H9 (cell line): Measurements from ENCODE around the gene USP44. TPM values are rescaled to one million over a fixed set of nuclear protein-coding genes. Genes with fewer than 3 reads are reported as not detected.
"Not testable (repeated sequence)": the region's sequence is repeated elsewhere in the genome, so short reads cannot be mapped to it uniquely, and the experiment has no call there.

Experiments
- DNase-seq: peaks from one replicate; pipeline ENCODE4 v3.0.0-alpha.2; 2017
- H2AFZ ChIP-seq: one replicate; pipeline ENCODE4 v1.6.1; 2013; ENCODE audit warnings: mild to moderate bottlenecking, low read length, control low read depth, moderate library complexity
- H2AK5ac ChIP-seq: 2 replicates; pipeline ENCODE4 v1.6.1; 2013; ENCODE audit warnings: low read length, control low read depth, mixed read lengths; ENCODE audit not compliant: insufficient read length
- H2BK120ac ChIP-seq: one replicate; pipeline ENCODE4 v1.6.1; 2013; ENCODE audit warnings: low read depth, mild to moderate bottlenecking, low read length, control low read depth, inconsistent platforms; ENCODE audit not compliant: poor library complexity, severe bottlenecking
- H2BK12ac ChIP-seq: 2 replicates; pipeline ENCODE4 v1.6.1; 2013; ENCODE audit warnings: low read length, control low read depth, mixed read lengths, low read depth; ENCODE audit not compliant: insufficient read length
- H2BK15ac ChIP-seq: 2 replicates; pipeline ENCODE4 v1.6.1; 2013; ENCODE audit warnings: low read depth, low read length, control low read depth
- H2BK20ac ChIP-seq: one replicate; pipeline ENCODE4 v1.6.1; 2013; ENCODE audit warnings: low read depth, mild to moderate bottlenecking, low read length, control low read depth, inconsistent platforms; ENCODE audit not compliant: poor library complexity, severe bottlenecking
- H2BK5ac ChIP-seq: 2 replicates; pipeline ENCODE4 v1.6.1; 2013; ENCODE audit warnings: low read length, control low read depth, mixed read lengths; ENCODE audit not compliant: insufficient read length
- H3K14ac ChIP-seq: 2 replicates; pipeline ENCODE4 v1.6.1; 2013; ENCODE audit warnings: low read length, control low read depth; ENCODE audit not compliant: insufficient read depth
- H3K18ac ChIP-seq: 2 replicates; pipeline ENCODE4 v1.6.1; 2013; ENCODE audit warnings: low read depth, mild to moderate bottlenecking, mixed read lengths, low read length, control low read depth; ENCODE audit not compliant: insufficient read length
- H3K23ac ChIP-seq: 2 replicates; pipeline ENCODE4 v1.6.1; 2013; ENCODE audit warnings: low read length, control low read depth, mixed read lengths, low read depth; ENCODE audit not compliant: insufficient read length
- H3K23me2 ChIP-seq: 2 replicates; pipeline ENCODE4 v1.6.1; 2013; ENCODE audit warnings: low read depth, mild to moderate bottlenecking, mixed read lengths, low read length, control low read depth; ENCODE audit not compliant: insufficient read length, poor library complexity, severe bottlenecking
- H3K27ac ChIP-seq: 2 replicates; pipeline ENCODE4 v1.5.1; 2013; ENCODE audit warnings: low read length, control low read depth, mixed read lengths, low read depth; ENCODE audit not compliant: insufficient read length
- H3K27me3 ChIP-seq: 2 replicates; pipeline ENCODE4 v1.6.1; 2013; ENCODE audit warnings: low read length, control low read depth, inconsistent platforms; ENCODE audit not compliant: insufficient read depth
- H3K4ac ChIP-seq: 2 replicates; pipeline ENCODE4 v1.6.1; 2013; ENCODE audit warnings: low read depth, mild to moderate bottlenecking, control low read depth, inconsistent platforms, low read length, moderate library complexity
- H3K4me1 ChIP-seq: 2 replicates; pipeline ENCODE4 v1.6.1; 2013; ENCODE audit warnings: low read length, control low read depth, inconsistent platforms; ENCODE audit not compliant: insufficient read depth
- H3K4me2 ChIP-seq: 2 replicates; pipeline ENCODE4 v1.6.1; 2013; ENCODE audit warnings: low read length, control low read depth, mixed read lengths; ENCODE audit not compliant: insufficient read length, insufficient read depth
- H3K56ac ChIP-seq: 2 replicates; pipeline ENCODE4 v1.6.1; 2013; ENCODE audit warnings: low read depth, mild to moderate bottlenecking, mixed read lengths, low read length, control low read depth; ENCODE audit not compliant: insufficient read length
- H3K79me1 ChIP-seq: 2 replicates; pipeline ENCODE4 v1.6.1; 2013; ENCODE audit warnings: low read depth, mild to moderate bottlenecking, moderate library complexity, low read length, control low read depth, inconsistent platforms; ENCODE audit not compliant: insufficient read depth, poor library complexity, severe bottlenecking
- H3K79me2 ChIP-seq: 2 replicates; pipeline ENCODE4 v1.6.1; 2013; ENCODE audit warnings: low read length, control low read depth, inconsistent platforms; ENCODE audit not compliant: insufficient read depth
- H3K9ac ChIP-seq: 2 replicates; pipeline ENCODE4 v1.6.1; 2013; ENCODE audit warnings: low read length, control low read depth, mixed read lengths; ENCODE audit not compliant: insufficient read length; ENCODE audit errors: extremely low read depth
- H3K9me3 ChIP-seq: one replicate; pipeline ENCODE4 v1.6.1; 2013; ENCODE audit warnings: low read depth, low read length, inconsistent platforms; ENCODE audit not compliant: control insufficient read depth
- H3T11ph ChIP-seq: one replicate; pipeline ENCODE4 v1.6.1; 2013; ENCODE audit warnings: mild to moderate bottlenecking, low read length, control low read depth, inconsistent platforms
- H4K20me1 ChIP-seq: one replicate; pipeline ENCODE4 v1.6.1; 2013; ENCODE audit not compliant: control insufficient read depth, insufficient read length, insufficient read depth
- H4K5ac ChIP-seq: 2 replicates; pipeline ENCODE4 v1.6.1; 2013; ENCODE audit warnings: low read depth, mild to moderate bottlenecking, mixed read lengths, low read length, control low read depth; ENCODE audit not compliant: insufficient read length
- H4K8ac ChIP-seq: replicated peaks from 2 replicates; pipeline ENCODE4 v1.6.1; 2013; ENCODE audit warnings: low read length, control low read depth, mixed read lengths, low read depth; ENCODE audit not compliant: insufficient read length
- H4K91ac ChIP-seq: 2 replicates; pipeline ENCODE4 v1.6.1; 2013; ENCODE audit warnings: low read depth, mild to moderate bottlenecking, moderate library complexity, mixed read lengths, low read length, control low read depth; ENCODE audit not compliant: insufficient read length
- H3K27ac Mint-ChIP-seq, 3 experiments: 2 replicates in 2 of 3; 3 replicates in 1 of 3; pipeline ENCODE4 v1.8.0; 2020 to 2021; ENCODE audit warnings: mixed read lengths in 3 of 3, mild to moderate bottlenecking in 1 of 3, moderate library complexity in 1 of 3
- H3K27me3 Mint-ChIP-seq: 2 replicates; pipeline ENCODE4 v1.8.0; 2021; ENCODE audit warnings: low read depth, mild to moderate bottlenecking, moderate library complexity, mixed read lengths
- H3K36me3 Mint-ChIP-seq, 3 experiments: 2 replicates in 2 of 3; 3 replicates in 1 of 3; pipeline ENCODE4 v1.8.0; 2020 to 2021; ENCODE audit warnings: low read depth in 3 of 3, mixed read lengths in 3 of 3; ENCODE audit not compliant: insufficient read depth in 1 of 3
- H3K4me1 Mint-ChIP-seq, 2 experiments: 2 replicates each; pipeline ENCODE4 v1.8.0; 2020; ENCODE audit warnings: mixed read lengths in 2 of 2
- H3K4me3 Mint-ChIP-seq, 2 experiments: 2 replicates in 1 of 2; 3 replicates in 1 of 2; pipeline ENCODE4 v1.8.0; 2020 to 2021; ENCODE audit warnings: mild to moderate bottlenecking in 2 of 2, mixed read lengths in 2 of 2, moderate library complexity in 1 of 2
- H3K9me3 Mint-ChIP-seq, 2 experiments: 2 replicates in 1 of 2; 3 replicates in 1 of 2; pipeline ENCODE4 v1.8.0; 2020; ENCODE audit warnings: mild to moderate bottlenecking in 2 of 2, mixed read lengths in 2 of 2, moderate library complexity in 1 of 2
- WGBS: extraction: QIAGEN DNeasy Blood & Tissue Kit; methylation state at CpG from one replicate; pipeline ENCODE4 v1.1.7; 2013; ENCODE audit warnings: missing lambda C conversion rate, low lambda C conversion rate, mixed read lengths; ENCODE audit not compliant: insufficient read length; ENCODE audit errors: extremely low coverage; 5-methylcytosine and 5-hydroxymethylcytosine counted together
- total RNA-seq: library from RNA; stranded (reverse); gene quantifications from 2 replicates; pipeline ENCODE4 v1.2.1, GENCODE V29; 2021
- TF ChIP-seq, protein P1 (sequence below): fragments of 200-600 bp; sonication (generic); conservative IDR thresholded peaks from 3 replicates; pipeline ENCODE4 v1.8.0; 2021; ENCODE audit warnings: antibody characterized with exemption, mild to moderate bottlenecking

Gene USP44
- total RNA-seq, 1 experiment from 2014 or later, result 185 TPM

GRCh38 chr12:95484524-95484923 lies 66.8 kb downstream of the USP44 start:
- no peak for DNase-seq
- no peak overlapping the region for H3K56ac ChIP-seq
- Mint-ChIP-seq H3K4me1 (0 out of 4 replicates have a peak, but pooled peaks cover 0 to 2% of the 10 kb centered on the region in 2 experiments), H3K27ac (no peak overlapping the region), H3K27me3 (no peaks in the 10 kb centered on the region), H3K9me3 (no peaks in the 10 kb centered on the region), H3K36me3 (peaks cover 22 to 72% (median 55%) of the 10 kb centered on the region in 3 experiments), H3K4me3 (no peak overlapping the region)
- no peaks in the 10 kb centered on the region for H4K20me1 ChIP-seq
- TF ChIP-seq, protein P1, sequence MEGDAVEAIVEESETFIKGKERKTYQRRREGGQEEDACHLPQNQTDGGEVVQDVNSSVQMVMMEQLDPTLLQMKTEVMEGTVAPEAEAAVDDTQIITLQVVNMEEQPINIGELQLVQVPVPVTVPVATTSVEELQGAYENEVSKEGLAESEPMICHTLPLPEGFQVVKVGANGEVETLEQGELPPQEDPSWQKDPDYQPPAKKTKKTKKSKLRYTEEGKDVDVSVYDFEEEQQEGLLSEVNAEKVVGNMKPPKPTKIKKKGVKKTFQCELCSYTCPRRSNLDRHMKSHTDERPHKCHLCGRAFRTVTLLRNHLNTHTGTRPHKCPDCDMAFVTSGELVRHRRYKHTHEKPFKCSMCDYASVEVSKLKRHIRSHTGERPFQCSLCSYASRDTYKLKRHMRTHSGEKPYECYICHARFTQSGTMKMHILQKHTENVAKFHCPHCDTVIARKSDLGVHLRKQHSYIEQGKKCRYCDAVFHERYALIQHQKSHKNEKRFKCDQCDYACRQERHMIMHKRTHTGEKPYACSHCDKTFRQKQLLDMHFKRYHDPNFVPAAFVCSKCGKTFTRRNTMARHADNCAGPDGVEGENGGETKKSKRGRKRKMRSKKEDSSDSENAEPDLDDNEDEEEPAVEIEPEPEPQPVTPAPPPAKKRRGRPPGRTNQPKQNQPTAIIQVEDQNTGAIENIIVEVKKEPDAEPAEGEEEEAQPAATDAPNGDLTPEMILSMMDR, result no peak
- no peaks in the 10 kb centered on the region for H3K23me2 ChIP-seq
- H2AK5ac ChIP-seq, result no peak overlapping the region
- no peak overlapping the region for H3T11ph ChIP-seq
- H3K23ac ChIP-seq, result no peak overlapping the region
- no peak overlapping the region for H2BK5ac ChIP-seq
- H4K5ac ChIP-seq, result no peak overlapping the region
- no peak overlapping the region for H2BK20ac ChIP-seq
- no peak overlapping the region for H3K27ac ChIP-seq
- H4K91ac ChIP-seq, result no peak overlapping the region
- H3K4me1 ChIP-seq, result no peaks in the 10 kb centered on the region
- no peak overlapping the region for H2BK12ac ChIP-seq
- H3K18ac ChIP-seq, result no peak overlapping the region
- H4K8ac ChIP-seq, result no peak overlapping the region
- no peaks in the 10 kb centered on the region for H3K27me3 ChIP-seq
- no peak overlapping the region for H2AFZ ChIP-seq
- H3K14ac ChIP-seq, result no peak overlapping the region
- H3K4ac ChIP-seq, result no peak overlapping the region
- no peak overlapping the region for H2BK15ac ChIP-seq
- H3K79me2 ChIP-seq, result peaks cover 8% of the 10 kb centered on the region; the same call in 1 of the 2 replicates
- H3K79me1 ChIP-seq, result no peaks in the 10 kb centered on the region
- H3K9ac ChIP-seq, result no peak overlapping the region
- no peak overlapping the region for H3K4me2 ChIP-seq
- H3K9me3 ChIP-seq, result no peaks in the 10 kb centered on the region
- H2BK120ac ChIP-seq, result no peak overlapping the region

GRCh38 chr12:95482564-95482963 lies 68.7 kb downstream of the USP44 start:
- H2BK20ac ChIP-seq, H3K27ac Mint-ChIP-seq, H3K4me3 Mint-ChIP-seq, H3T11ph ChIP-seq, H3K23ac ChIP-seq, H2AFZ ChIP-seq, H3K4me1 Mint-ChIP-seq, H4K20me1 ChIP-seq, H2BK120ac ChIP-seq, H3K9me3 ChIP-seq, H3K4me2 ChIP-seq, H2BK12ac ChIP-seq, H3K4ac ChIP-seq, H3K14ac ChIP-seq, H2AK5ac ChIP-seq, H4K5ac ChIP-seq, H3K27me3 ChIP-seq, H3K27ac ChIP-seq, H3K23me2 ChIP-seq, H4K8ac ChIP-seq, DNase-seq, H2BK15ac ChIP-seq, H2BK5ac ChIP-seq, H4K91ac ChIP-seq, H3K9me3 Mint-ChIP-seq, H3K9ac ChIP-seq, H3K79me1 ChIP-seq, H3K18ac ChIP-seq, H3K4me1 ChIP-seq, H3K56ac ChIP-seq, H3K27me3 Mint-ChIP-seq: not testable (repeated sequence)
- no CpG with 5 or more reads among the region's 6 CpGs for WGBS
- peaks cover 21% of the 10 kb centered on the region; the same call in 1 of the 2 replicates for H3K79me2 ChIP-seq
- H3K36me3 Mint-ChIP-seq, result peaks cover 31 to 76% (median 62%) of the 10 kb centered on the region in 3 experiments
